HG03095 (cell line): ENCODE measurements around the gene LTBP2.

Source experiments
- ATAC-seq: cut with Tn5 transposase; IDR thresholded peaks from one replicate; pipeline ENCODE4 v1.9.1; 2021; ENCODE audit warnings: moderate library complexity; ENCODE audit not compliant: unreplicated experiment

Gene LTBP2

DNA sequence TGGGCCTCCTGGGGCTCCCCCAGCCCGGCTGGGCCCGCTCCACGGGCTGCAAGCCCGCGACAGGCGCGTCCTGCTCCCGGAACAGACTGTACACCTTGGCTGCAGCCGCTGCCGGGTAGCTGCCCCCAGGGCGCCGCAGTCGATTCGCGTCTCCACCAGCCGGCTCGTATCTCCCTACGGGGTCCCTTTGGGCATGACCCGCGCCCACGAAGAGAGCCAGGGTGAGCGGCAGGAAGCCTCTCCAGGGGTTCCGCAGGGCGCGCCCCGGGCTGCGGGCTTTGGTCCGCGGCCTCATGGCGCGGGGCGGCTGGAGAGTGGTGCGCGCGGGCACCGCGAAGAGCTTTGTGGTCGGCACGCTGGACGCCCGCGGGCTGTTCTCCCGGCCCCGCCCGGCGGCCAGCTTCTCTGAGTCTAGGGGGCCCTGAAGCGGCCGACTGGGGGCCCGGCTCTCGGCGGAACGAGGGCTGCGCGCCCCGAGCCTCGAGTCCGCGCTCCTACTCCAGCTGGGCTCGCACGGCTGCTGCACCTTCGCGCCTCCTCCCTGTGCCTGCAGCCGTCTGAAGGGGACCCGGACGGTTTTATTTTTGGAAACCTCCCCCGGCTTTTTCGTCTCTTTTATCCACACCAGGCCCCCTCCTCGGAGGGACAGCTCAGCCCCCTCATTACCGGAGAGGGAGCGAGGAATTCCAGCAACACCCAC, at the start of gene LTBP2:
TSS of gene LTBP2 (minus strand) at position 588 of the 700 bp plus-strand sequence. CDS start at position 295, 293 bp downstream.
- no peak for ATAC-seq

- ATAC-seq, result no peak
These were observed 48.8 kb upstream of the LTBP2 start for GRCh38 chr14:74660863-74661262.

DNA sequence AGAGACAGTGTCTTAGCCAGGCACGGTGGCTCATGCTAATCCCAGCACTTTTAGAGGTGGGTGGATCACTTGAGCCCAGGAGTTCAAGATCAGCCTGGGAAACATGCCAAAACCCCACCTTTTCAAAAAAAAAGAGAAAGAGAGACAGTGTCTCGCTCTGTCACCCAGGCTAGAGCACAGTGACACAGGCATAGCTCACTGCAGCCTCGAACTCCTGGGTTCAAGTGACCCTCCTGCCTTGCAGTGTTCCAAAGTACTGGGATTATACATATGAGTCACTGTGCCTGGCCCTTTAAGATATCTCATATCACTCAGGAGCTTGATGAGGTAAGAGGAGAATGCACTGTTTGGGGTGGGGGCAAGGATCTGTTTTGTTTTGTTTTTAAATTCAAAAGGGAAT, 48.1 kb upstream of the LTBP2 start:
- no peak for ATAC-seq

- ATAC-seq, result no peak
These were observed 46.6 kb upstream of the LTBP2 start for GRCh38 chr14:74658535-74659131.

DNA sequence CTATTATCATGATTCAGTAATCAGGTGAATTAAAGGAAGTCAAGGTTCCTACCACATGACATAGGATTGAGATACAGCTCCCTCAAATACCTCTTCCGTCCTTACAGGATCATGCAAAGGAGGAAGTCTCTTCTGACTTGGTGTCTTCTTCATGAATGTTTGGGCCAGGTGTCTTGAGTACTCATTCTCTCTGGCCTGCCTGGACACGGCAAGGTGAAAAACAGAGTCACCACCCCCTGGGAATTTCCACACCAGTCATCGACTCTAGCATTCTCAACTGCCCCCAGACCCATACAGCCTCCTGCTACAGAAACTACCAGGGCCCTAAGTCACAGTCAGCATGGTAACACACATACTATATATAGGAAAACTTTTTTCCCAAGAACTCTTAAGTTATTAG, 44.9 kb upstream of the LTBP2 start:
- ATAC-seq, result no peak

- no peak for ATAC-seq
These were observed 43.8 kb upstream of the LTBP2 start for GRCh38 chr14:74655599-74656395.

- no peak for ATAC-seq
These were observed 42.9 kb upstream of the LTBP2 start for GRCh38 chr14:74654931-74655330.

- no peak for ATAC-seq
These were observed 41.5 kb upstream of the LTBP2 start for GRCh38 chr14:74653386-74654138.

- no peak for ATAC-seq
These were observed 40.5 kb upstream of the LTBP2 start for GRCh38 chr14:74652541-74652940.

DNA sequence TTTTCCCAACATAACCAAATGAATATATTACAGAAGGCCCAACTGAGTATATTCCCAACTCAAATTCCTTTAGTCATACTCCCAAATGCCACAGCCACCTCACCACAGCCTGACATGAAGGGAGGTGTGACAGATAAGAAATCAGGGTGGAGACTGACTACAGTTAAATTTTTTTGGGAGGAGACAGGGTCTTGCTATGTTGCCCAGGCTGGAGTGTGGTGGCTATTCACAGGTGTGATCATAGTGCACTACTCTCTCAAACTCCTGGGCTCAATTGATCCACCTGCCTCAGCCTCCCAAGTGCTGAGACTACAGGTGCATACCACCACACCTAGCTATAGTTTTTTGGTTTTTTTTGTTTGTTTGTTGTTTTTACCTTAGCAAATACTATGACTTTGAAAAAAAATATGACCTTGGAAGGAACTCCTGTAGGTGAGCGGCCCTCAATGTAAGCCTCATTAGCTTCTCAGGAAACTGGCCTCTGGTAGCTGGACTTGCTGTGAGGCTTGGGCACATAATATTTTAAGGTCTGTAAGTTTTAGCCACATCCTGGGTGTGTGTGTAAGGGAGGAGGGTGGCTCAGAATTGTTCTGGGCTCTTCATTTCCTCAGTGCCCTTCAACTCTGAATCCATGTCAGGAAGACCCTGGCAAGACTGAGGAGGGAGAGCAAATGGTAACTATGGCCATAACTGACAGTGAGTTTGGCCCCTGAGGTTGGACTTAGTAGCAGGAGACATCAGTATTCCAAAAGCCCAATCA, 39.1 kb upstream of the LTBP2 start:
- no peak for ATAC-seq

GRCh38 chr14:74649673-74650072, 37.6 kb upstream of the LTBP2 start:
- no peak for ATAC-seq

DNA sequence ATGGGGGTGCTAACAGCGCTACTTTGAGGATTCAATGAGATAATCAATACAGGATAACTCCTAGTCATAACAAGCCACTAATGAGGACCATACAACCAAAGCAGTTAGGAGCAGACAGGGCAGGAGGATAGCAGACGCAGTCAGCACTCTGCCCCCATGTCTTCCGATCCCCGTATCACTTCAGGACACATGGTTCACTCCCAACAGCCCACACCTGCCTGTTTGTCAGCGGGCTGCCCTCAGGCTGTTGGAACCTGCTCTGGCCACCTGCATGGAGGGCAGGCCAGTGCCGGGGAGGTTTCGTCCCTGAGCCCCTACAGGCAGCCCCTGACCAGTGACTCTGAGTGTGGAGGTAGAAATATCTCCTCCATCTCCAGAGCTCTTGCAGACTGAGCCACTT, 37.1 kb upstream of the LTBP2 start:
- ATAC-seq, result no peak

DNA sequence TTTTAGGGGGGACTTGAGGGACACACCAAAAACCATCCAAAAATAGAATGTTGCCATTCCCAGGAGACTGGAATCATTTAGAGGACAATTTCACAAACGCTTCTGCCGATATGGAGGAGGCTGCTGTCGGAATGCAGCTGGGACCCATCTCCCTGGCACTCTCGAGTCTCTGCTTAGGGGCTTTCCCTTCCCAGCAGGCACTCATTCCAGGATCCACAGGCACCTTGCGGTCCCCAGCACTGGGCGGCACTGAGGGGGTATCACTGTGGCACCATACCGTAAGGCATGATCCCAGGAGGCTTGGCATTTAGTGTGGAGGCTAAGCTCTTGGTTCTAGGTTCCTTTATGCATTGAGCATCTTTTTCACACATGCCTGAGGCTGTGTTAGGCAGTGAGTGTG, 36.6 kb upstream of the LTBP2 start:
- ATAC-seq, result no peak

DNA sequence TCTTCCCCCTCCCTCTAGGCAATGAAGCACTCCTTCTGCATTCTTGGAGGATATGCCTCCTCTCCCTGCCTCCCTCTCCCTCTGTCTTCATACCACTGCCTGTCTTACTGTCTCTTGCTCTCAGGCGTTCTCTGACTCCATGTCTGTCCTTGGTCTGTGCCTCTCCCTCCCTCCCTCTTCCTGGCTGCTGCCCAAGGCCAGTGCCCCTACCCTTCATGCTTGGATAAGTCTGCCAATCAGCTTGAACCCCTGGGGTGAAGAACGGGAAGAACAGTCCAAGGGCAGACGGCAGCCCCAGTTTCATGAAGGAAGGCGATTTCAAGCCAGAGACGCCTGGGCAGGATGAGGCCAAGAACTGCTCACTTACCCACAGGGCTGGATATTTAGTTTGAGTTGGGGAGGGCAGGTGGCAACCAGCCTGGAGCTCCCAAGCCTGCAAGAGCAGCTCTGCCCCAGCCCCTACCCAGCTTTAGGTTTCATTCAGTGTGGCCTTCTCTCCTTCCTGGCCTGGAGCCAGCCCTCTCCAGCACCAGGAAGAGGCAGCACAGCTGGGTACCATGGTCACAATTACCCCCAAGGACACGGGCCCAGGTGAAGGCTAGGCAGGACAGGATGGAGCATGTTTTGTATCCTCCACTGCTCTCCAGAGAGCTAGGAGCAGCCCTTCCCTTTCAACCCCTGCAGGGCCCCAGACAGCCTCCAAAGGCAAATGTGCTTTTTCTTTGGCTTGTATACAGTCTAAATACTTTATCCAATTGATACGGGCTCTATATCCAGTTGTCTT, 35.8 kb upstream of the LTBP2 start:
- ATAC-seq, result no peak

- no peak for ATAC-seq
These were observed 35.1 kb upstream of the LTBP2 start for GRCh38 chr14:74647061-74647677.

DNA sequence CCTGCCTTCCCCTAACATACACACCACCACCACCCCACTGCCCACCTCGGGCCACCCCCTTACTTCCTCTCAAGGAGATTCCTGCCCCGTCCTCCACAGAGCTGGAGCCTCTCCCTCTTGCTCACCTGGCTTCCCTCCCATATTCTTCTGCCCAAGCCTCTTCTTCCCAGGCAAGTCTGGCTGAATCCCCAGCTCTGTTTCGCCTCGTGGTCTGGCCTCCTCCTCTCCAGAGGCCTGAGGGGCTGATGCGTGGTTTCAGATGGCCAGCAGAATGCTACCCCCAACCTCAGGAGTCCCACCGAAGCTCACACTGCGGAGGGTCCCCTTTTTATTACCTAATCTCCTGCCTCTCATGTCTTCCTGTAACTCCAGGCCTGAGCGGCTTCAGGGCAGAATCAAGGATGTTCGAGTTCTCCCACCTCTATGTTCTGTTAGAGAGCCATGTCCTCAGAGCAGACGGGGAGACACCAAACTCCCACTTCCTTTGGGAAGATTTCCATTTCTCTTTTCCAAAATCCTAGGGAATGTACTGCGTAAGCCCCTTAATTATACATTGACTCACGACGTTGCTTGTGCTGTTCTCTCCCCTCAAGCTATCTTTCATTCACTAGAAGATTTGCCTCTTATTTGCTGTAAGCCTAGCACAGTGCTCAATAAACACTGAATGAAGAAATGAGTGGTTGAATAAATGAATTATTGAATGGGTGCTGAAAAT, 33.9 kb upstream of the LTBP2 start:
- ATAC-seq, result no peak

DNA sequence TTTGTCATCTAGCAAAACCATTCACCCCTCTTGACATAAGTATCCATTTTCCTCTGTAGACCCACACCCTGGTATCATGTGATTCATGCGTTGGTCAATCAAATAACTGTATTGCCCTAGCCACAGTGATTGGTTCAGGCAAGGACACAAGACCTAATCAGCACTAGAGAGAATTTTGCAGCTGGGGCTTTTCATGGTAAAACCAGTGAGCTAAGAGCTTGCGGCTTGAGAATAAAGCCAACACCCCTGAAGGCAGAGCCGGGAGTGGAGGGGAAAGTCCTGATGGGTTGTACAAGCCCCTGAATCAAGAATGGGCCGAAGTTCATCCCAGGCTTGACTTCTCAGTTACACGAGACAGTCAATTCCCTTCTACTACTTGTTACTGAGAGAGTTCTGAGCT, 33.2 kb upstream of the LTBP2 start:
- ATAC-seq, result no peak

- ATAC-seq, result no peak
These were observed 29.8 kb upstream of the LTBP2 start for GRCh38 chr14:74641601-74642391.
